Endothelial cell of umbilical vein (primary cell): ENCODE measurements around the gene RNF126. TPM values are rescaled to one million over a fixed set of nuclear protein-coding genes. Genes with fewer than 3 reads are reported as not detected.

Experiments
- BruUV-seq: library from RNA; stranded (reverse); fragments of 400-500 nt; replicated peaks from 2 replicates; lab custom pipeline; 2021; lab: Mats Ljungman, UMichigan
- CTCF ChIA-PET: fragments of 300-600, 350-600 bp; sonication (Branson Sonifier 250); formaldehyde crosslinking; loops from one replicate; lab custom pipeline; 2021; ENCODE audit warnings: antibody characterized with exemption, inconsistent platforms; lab: Charles Lee
- POLR2A ChIA-PET: fragments of 300-600, 350-600 bp; sonication (Branson Sonifier 250); formaldehyde crosslinking; loops from one replicate; lab custom pipeline; 2021; ENCODE audit warnings: antibody characterized with exemption, inconsistent platforms; lab: Charles Lee
- DNase-seq: peaks from one replicate; pipeline ENCODE4 v3.0.0-alpha.2; 2011; ENCODE audit warnings: low read depth, low spot score
- FAIRE-seq: peaks from 2 replicates; lab custom pipeline; 2011; peaks lifted over from hg19 to GRCh38; lab: Jason Lieb, UNC
- H2AFZ ChIP-seq: 2 replicates; pipeline ENCODE4 v1.6.0; 2012; ENCODE audit warnings: low read depth, low read length, control low read depth, inconsistent platforms
- H3K27ac ChIP-seq: 2 replicates; pipeline ENCODE4 v1.5.1; 2011; ENCODE audit warnings: low read depth, mild to moderate bottlenecking, control low read depth, low read length, moderate library complexity; ENCODE audit not compliant: insufficient read depth
- H3K27me3 ChIP-seq, 2 experiments: 2 replicates each; pipeline versions ENCODE4 v1.6.0 to v1.6.1; 2011; ENCODE audit warnings: low read length in 2 of 2, mixed read lengths in 1 of 2; ENCODE audit not compliant: control insufficient read depth in 2 of 2, insufficient read depth in 2 of 2
- H3K36me3 ChIP-seq, 2 experiments: 2 replicates in 1 of 2; 3 replicates in 1 of 2; pipeline ENCODE4 v1.5.1; 2011; ENCODE audit warnings: low read length in 2 of 2, mild to moderate bottlenecking in 1 of 2, moderate library complexity in 1 of 2; ENCODE audit not compliant: control insufficient read depth in 2 of 2, insufficient read depth in 2 of 2; ENCODE audit errors: extremely low read depth in 1 of 2
- H3K4me1 ChIP-seq: 3 replicates; pipeline ENCODE4 v1.5.1; 2011; ENCODE audit warnings: mild to moderate bottlenecking, low read length; ENCODE audit not compliant: control insufficient read depth, insufficient read depth; ENCODE audit errors: extremely low read depth
- H3K4me2 ChIP-seq: 2 replicates; pipeline ENCODE4 v1.6.1; 2011; ENCODE audit warnings: low read length, control low read depth, mixed read lengths; ENCODE audit not compliant: insufficient read depth
- H3K4me3 ChIP-seq, 3 experiments: fragments of 200-600 bp in 1 of 3; sonication (generic), shearing (Covaris generic) in 1 of 3; replicated peaks in 1 of 3; 2 replicates each; pipeline ENCODE4 v1.5.1; 2011 to 2016; ENCODE audit warnings: control low read depth in 3 of 3, low read length in 3 of 3, mild to moderate bottlenecking in 2 of 3, inconsistent platforms in 1 of 3, low read depth in 1 of 3, moderate library complexity in 1 of 3; ENCODE audit not compliant: insufficient read depth in 1 of 3
- H3K79me2 ChIP-seq: 2 replicates; pipeline ENCODE4 v1.6.0; 2012; ENCODE audit warnings: low read length, inconsistent platforms; ENCODE audit not compliant: control insufficient read depth, insufficient read depth
- H3K9ac ChIP-seq: replicated peaks from 2 replicates; pipeline ENCODE3; 2011; ENCODE audit warnings: low read length, control low read depth; ENCODE audit not compliant: insufficient read depth; ENCODE audit errors: extremely low read depth
- H3K9me1 ChIP-seq: replicated peaks from 3 replicates; pipeline ENCODE4 v1.6.0; 2011; ENCODE audit warnings: mild to moderate bottlenecking, low read length; ENCODE audit not compliant: control insufficient read depth, insufficient read depth; ENCODE audit errors: extremely low read depth
- H3K9me3 ChIP-seq: replicated peaks from 2 replicates; pipeline ENCODE4 v1.5.1; 2012; ENCODE audit warnings: low read length, inconsistent platforms; ENCODE audit not compliant: control insufficient read depth, insufficient read depth
- H4K20me1 ChIP-seq: replicated peaks from 2 replicates; pipeline ENCODE3; 2011; ENCODE audit warnings: mild to moderate bottlenecking, low read length; ENCODE audit not compliant: control insufficient read depth, insufficient read depth; ENCODE audit errors: extremely low read depth
- FOS ChIP-seq: IDR thresholded peaks from 2 replicates; pipeline ENCODE4 v1.6.1; 2011; ENCODE audit warnings: mild to moderate bottlenecking, low read length, moderate library complexity, borderline replicate concordance; ENCODE audit not compliant: insufficient read depth
- GATA2 ChIP-seq: IDR thresholded peaks from 2 replicates; pipeline ENCODE4 v1.7.0; 2011; ENCODE audit warnings: low read depth, mild to moderate bottlenecking, moderate library complexity, mixed read lengths, low read length; ENCODE audit not compliant: insufficient read length, insufficient read depth
- JUN ChIP-seq: IDR thresholded peaks from 2 replicates; pipeline ENCODE4 v1.6.1; 2011; ENCODE audit warnings: borderline replicate concordance, low read depth; ENCODE audit not compliant: insufficient read length, insufficient read depth
- MYC ChIP-seq: IDR thresholded peaks from one replicate; pipeline ENCODE4 v1.6.1; 2011; ENCODE audit warnings: mild to moderate bottlenecking, low read depth, low read length
- POLR2A ChIP-seq: IDR thresholded peaks from 2 replicates; pipeline ENCODE4 v1.6.1; 2012; ENCODE audit warnings: low read depth, mild to moderate bottlenecking, control low read depth, low read length
- dilution Hi-C: fragments of 300-500 bp; cut with MboI; formaldehyde crosslinking; loops from one replicate; pipeline ENCODE4 v1.15.0; 2019; ENCODE audit warnings: low sequenced_read_pairs; ENCODE audit not compliant: extremely low pct_ligation_motif_present
- intact Hi-C: fragments of 100-400 bp; cut with micrococcal nuclease; formaldehyde crosslinking; loops from one replicate; pipeline ENCODE4 v1.10.0; 2022
- polyA plus RNA-seq, 4 experiments: library from polyadenylated mRNA; depleted of rRNA in 3 of 4; stranded (reverse) in 3 of 4; unstranded in 1 of 4; fragments of >200 nt; gene quantifications; 2 replicates each; pipeline versions ENCODE4 v1.2.1 to v1.2.3, GENCODE V29; 2011 to 2012; ENCODE audit warnings: missing spikeins in 1 of 4
- total RNA-seq: library from RNA; stranded (reverse); gene quantifications from 2 replicates; pipeline ENCODE4 v1.2.3, GENCODE V29; 2021
- TF ChIP-seq, protein P1 (sequence below), 2 donors: IDR thresholded peaks; 1 replicate in 1 of 2; 2 replicates in 1 of 2; pipeline ENCODE4 v1.5.1; 2011; ENCODE audit warnings: low read length in 2 of 2, mild to moderate bottlenecking in 2 of 2, moderate library complexity in 2 of 2, control low read depth in 1 of 2, inconsistent platforms in 1 of 2, low read depth in 1 of 2; ENCODE audit not compliant: insufficient read depth in 1 of 2; ENCODE audit errors: extremely low read depth in 1 of 2

The RNF126 gene
- total and polyA plus RNA-seq, 2 donors (not counting 3 experiments of a cell fraction or from before 2014, with no cell fraction given) = 19.2 to 61.3 TPM

DNA sequence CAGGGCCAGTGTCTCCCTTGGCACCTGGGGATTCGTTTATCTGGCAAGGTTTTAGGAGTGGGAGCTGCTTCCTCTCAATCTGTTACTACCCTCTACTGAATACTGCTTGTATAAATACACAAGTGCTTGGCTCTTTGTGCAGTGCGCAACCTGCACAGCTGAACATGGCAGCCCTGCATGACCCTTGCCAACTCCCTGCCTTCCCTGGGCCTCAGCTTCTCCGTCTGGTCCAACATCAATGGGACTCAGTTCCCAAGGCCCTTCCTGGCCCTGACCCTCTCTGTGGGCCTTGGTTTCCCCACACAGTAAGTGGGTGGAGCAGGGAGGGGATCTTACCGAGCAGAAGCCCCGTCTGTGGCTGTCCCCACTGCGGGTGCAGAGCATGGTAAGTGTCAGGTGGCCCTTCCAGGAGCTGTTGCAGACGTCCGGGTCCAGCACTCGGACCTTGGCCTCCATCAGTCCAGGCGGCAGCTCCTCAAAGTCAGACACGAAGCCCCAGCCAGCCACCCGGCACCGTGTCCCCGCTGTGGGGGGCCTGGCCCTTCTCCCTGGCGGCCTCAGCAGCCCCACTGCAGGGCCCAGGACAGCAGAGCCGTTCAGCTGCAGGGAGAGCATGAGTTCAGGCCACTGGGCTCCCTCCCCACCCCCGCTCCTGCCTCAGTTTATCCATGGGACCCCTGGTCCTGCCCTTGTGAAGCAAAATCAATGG lies 23.7 kb upstream of the RNF126 start:
- no peaks in the 10 kb centered on the region for H3K9me3 ChIP-seq
- no TSS peak for BruUV-seq
- CTCF ChIA-PET = no interaction called here

More for the DNA sequence above, 23.7 kb upstream of the RNF126 start:
- H3K4me1 ChIP-seq = no peaks in the 10 kb centered on the region
- no peaks in the 10 kb centered on the region for H3K9me1 ChIP-seq
- no peak overlapping the region for H3K4me3 ChIP-seq
- FAIRE-seq (no peak), DNase-seq (no peak)
- H2AFZ ChIP-seq = no peak overlapping the region
- H3K9ac ChIP-seq = no peak overlapping the region
- dilution Hi-C loops (no loop called here), intact Hi-C loops (no loop called here)
- TF ChIP-seq JUN (no peak), POLR2A (no peak), FOS (no peak), GATA2 (no peak), MYC (no peak)
- TF ChIP-seq, protein P1, sequence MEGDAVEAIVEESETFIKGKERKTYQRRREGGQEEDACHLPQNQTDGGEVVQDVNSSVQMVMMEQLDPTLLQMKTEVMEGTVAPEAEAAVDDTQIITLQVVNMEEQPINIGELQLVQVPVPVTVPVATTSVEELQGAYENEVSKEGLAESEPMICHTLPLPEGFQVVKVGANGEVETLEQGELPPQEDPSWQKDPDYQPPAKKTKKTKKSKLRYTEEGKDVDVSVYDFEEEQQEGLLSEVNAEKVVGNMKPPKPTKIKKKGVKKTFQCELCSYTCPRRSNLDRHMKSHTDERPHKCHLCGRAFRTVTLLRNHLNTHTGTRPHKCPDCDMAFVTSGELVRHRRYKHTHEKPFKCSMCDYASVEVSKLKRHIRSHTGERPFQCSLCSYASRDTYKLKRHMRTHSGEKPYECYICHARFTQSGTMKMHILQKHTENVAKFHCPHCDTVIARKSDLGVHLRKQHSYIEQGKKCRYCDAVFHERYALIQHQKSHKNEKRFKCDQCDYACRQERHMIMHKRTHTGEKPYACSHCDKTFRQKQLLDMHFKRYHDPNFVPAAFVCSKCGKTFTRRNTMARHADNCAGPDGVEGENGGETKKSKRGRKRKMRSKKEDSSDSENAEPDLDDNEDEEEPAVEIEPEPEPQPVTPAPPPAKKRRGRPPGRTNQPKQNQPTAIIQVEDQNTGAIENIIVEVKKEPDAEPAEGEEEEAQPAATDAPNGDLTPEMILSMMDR (IDR thresholded peaks at IDR 0.05; ENCODE audit: extremely low read depth in 1 of 2, insufficient read depth in 1 of 2, low read depth in 1 of 2, low read length in 2 of 2) = no peak
- H3K4me2 ChIP-seq = no peak overlapping the region
- no peaks in the 10 kb centered on the region for H4K20me1 ChIP-seq
- POLR2A ChIA-PET = no interaction called here
- no peaks in the 10 kb centered on the region for H3K27me3 ChIP-seq
- H3K36me3 ChIP-seq = no peaks in the 10 kb centered on the region
- no peak overlapping the region for H3K27ac ChIP-seq
- H3K79me2 ChIP-seq = no peaks in the 10 kb centered on the region
